Measurements from ENCODE around the gene MIXL1. TPM values are rescaled to one million over a fixed set of nuclear protein-coding genes. Genes with fewer than 3 reads are reported as not detected.

Gene MIXL1
- total RNA-seq, 1 experiment from 2014 or later = not detected

- H3K4me2 ChIP-seq (ENCODE audit: low read length) = no peak overlapping the region
- H2AFZ ChIP-seq (ENCODE audit: low read depth, low read length, poor library complexity, severe bottlenecking) = no peak overlapping the region
- H3K27ac ChIP-seq (ENCODE audit: low read depth, low read length) = no peak overlapping the region
- no TSS peak for BruUV-seq (replicated peaks)
- H3K79me2 ChIP-seq (ENCODE audit: insufficient read depth, low read length) = no peaks in the 10 kb centered on the region
- H3K4me1 ChIP-seq (ENCODE audit: control insufficient read depth in 1 of 2, insufficient read depth in 2 of 2, low read length in 2 of 2) = peaks cover 0 to 5% of the 10 kb centered on the region in 2 experiments; a peak in 2 of 4 replicates
- no peaks in the 10 kb centered on the region for H3K9me2 ChIP-seq (ENCODE audit: insufficient read depth)
- H3K27me3 ChIP-seq (ENCODE audit: insufficient read depth, low read length) = no peaks in the 10 kb centered on the region
- no peaks in the 10 kb centered on the region for H3K36me3 ChIP-seq (ENCODE audit: control insufficient read depth in 1 of 2, insufficient read depth in 2 of 2, low read length in 2 of 2)
- no peak for TF ChIP-seq CBX3 (IDR thresholded peaks at IDR 0.05; ENCODE audit: low read depth)
- no peak for TF ChIP-seq SRF (IDR thresholded peaks at IDR 0.05; ENCODE audit: low read depth)
- TF ChIP-seq ZBTB33 (IDR thresholded peaks at IDR 0.05; ENCODE audit: extremely low read depth, insufficient replicate concordance, low read length) = no peak
- no peak for TF ChIP-seq ATF3 (IDR thresholded peaks at IDR 0.05)
- no peak for TF ChIP-seq SIN3A (IDR thresholded peaks at IDR 0.05; ENCODE audit: low read depth)
- TF ChIP-seq SP1 (IDR thresholded peaks at IDR 0.05; ENCODE audit: low read depth) = no peak
- no peak for TF ChIP-seq YY1 (IDR thresholded peaks at IDR 0.05; ENCODE audit: extremely low read depth, insufficient replicate concordance, low read depth, low read length)
- TF ChIP-seq JUND (IDR thresholded peaks at IDR 0.05) = no peak
- TF ChIP-seq TCF7L2 (IDR thresholded peaks at IDR 0.05; ENCODE audit: borderline replicate concordance, extremely low read depth, insufficient read depth, insufficient read length) = no peak
- TF ChIP-seq POLR2AphosphoS5 (IDR thresholded peaks at IDR 0.05; ENCODE audit: low read depth, low read length) = no peak
- no peak for TF ChIP-seq EZH2phosphoT487 (IDR thresholded peaks at IDR 0.05; ENCODE audit: borderline replicate concordance)
- TF ChIP-seq, protein P1, sequence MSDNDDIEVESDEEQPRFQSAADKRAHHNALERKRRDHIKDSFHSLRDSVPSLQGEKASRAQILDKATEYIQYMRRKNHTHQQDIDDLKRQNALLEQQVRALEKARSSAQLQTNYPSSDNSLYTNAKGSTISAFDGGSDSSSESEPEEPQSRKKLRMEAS (IDR thresholded peaks at IDR 0.05) = no peak
- TF ChIP-seq EGR1 (IDR thresholded peaks at IDR 0.05; ENCODE audit: low read depth) = no peak
- TF ChIP-seq, protein P2, sequence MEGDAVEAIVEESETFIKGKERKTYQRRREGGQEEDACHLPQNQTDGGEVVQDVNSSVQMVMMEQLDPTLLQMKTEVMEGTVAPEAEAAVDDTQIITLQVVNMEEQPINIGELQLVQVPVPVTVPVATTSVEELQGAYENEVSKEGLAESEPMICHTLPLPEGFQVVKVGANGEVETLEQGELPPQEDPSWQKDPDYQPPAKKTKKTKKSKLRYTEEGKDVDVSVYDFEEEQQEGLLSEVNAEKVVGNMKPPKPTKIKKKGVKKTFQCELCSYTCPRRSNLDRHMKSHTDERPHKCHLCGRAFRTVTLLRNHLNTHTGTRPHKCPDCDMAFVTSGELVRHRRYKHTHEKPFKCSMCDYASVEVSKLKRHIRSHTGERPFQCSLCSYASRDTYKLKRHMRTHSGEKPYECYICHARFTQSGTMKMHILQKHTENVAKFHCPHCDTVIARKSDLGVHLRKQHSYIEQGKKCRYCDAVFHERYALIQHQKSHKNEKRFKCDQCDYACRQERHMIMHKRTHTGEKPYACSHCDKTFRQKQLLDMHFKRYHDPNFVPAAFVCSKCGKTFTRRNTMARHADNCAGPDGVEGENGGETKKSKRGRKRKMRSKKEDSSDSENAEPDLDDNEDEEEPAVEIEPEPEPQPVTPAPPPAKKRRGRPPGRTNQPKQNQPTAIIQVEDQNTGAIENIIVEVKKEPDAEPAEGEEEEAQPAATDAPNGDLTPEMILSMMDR (IDR thresholded peaks at IDR 0.05 in 2 of 3, conservative IDR thresholded peaks at IDR 0.05 in 1 of 3; ENCODE audit: borderline replicate concordance in 1 of 3, insufficient read depth in 1 of 3, low read depth in 2 of 3, low read length in 2 of 3) = no peak
- TF ChIP-seq CEBPB (IDR thresholded peaks at IDR 0.05; ENCODE audit: low read depth) = no peak
- no peak for TF ChIP-seq EZH2 (IDR thresholded peaks at IDR 0.05)
- no peak for TF ChIP-seq ZNF274 (IDR thresholded peaks at IDR 0.05; ENCODE audit: low read depth, low read length)
- no peak for TF ChIP-seq ELF1 (IDR thresholded peaks at IDR 0.05; ENCODE audit: borderline replicate concordance, low read depth)
- TF ChIP-seq ZFX (IDR thresholded peaks at IDR 0.05) = no peak
- TF ChIP-seq, protein P3, sequence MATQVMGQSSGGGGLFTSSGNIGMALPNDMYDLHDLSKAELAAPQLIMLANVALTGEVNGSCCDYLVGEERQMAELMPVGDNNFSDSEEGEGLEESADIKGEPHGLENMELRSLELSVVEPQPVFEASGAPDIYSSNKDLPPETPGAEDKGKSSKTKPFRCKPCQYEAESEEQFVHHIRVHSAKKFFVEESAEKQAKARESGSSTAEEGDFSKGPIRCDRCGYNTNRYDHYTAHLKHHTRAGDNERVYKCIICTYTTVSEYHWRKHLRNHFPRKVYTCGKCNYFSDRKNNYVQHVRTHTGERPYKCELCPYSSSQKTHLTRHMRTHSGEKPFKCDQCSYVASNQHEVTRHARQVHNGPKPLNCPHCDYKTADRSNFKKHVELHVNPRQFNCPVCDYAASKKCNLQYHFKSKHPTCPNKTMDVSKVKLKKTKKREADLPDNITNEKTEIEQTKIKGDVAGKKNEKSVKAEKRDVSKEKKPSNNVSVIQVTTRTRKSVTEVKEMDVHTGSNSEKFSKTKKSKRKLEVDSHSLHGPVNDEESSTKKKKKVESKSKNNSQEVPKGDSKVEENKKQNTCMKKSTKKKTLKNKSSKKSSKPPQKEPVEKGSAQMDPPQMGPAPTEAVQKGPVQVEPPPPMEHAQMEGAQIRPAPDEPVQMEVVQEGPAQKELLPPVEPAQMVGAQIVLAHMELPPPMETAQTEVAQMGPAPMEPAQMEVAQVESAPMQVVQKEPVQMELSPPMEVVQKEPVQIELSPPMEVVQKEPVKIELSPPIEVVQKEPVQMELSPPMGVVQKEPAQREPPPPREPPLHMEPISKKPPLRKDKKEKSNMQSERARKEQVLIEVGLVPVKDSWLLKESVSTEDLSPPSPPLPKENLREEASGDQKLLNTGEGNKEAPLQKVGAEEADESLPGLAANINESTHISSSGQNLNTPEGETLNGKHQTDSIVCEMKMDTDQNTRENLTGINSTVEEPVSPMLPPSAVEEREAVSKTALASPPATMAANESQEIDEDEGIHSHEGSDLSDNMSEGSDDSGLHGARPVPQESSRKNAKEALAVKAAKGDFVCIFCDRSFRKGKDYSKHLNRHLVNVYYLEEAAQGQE (IDR thresholded peaks at IDR 0.05; ENCODE audit: low read depth) = no peak
- no peak for ATAC-seq
- no peaks in the 10 kb centered on the region for H4K20me1 ChIP-seq (ENCODE audit: insufficient read depth)
- CTCF ChIA-PET = interaction anchor here (2.3 to 2.9 kb wide), 2 partner anchors 74 to 134 kb away, joined by 11 to 25 read pairs; no protein-coding TSS in a partner anchor
- DNase-seq (ENCODE audit: low read depth, low spot score) = no peak
- H3K4me3 ChIP-seq (replicated peaks in 1 of 2; ENCODE audit: low read depth in 1 of 2, low read length in 2 of 2) = no peak overlapping the region
- H3K9ac ChIP-seq (ENCODE audit: low read length) = no peak overlapping the region
- RAD21 ChIA-PET (ENCODE audit: low non-redundant PET in 1 of 2, low total read pairs in 2 of 2, uncharacterized antibody in 2 of 2, unreplicated experiment in 2 of 2) = no interaction called here
- intact Hi-C loops (cut with micrococcal nuclease) = loop anchor here (2.0 kb wide), 1 partner anchor 133 kb away; no protein-coding TSS in a partner anchor
- POLR2A ChIA-PET = interaction anchor here (1.0 kb wide), 1 partner anchor 18 kb away, joined by 4 read pairs; no protein-coding TSS in a partner anchor
- no peaks in the 10 kb centered on the region for H3K9me3 ChIP-seq (ENCODE audit: control insufficient read depth in 1 of 2, insufficient read depth in 1 of 2, low read depth in 1 of 2, low read length in 2 of 2)
These were observed 23.5 kb upstream of the MIXL1 start for GRCh38 chr1:226199971-226200370.

All from HCT116 (cell line).